Mucosa of stomach (tissue), 1 donor: Measurements from ENCODE around the gene EGLN1.

Source experiments
- H3K27me3 ChIP-seq: one replicate; pipeline ENCODE4 v1.7.0; 2013; ENCODE audit warnings: mild to moderate bottlenecking, low read length; ENCODE audit not compliant: control insufficient read depth, insufficient read depth
- H3K36me3 ChIP-seq: one replicate; pipeline ENCODE4 v1.7.0; 2013; ENCODE audit warnings: low read length; ENCODE audit not compliant: control insufficient read depth, insufficient read depth
- H3K4me1 ChIP-seq: one replicate; pipeline ENCODE4 v1.7.0; 2013; ENCODE audit warnings: mild to moderate bottlenecking, low read length; ENCODE audit not compliant: control insufficient read depth, insufficient read depth
- H3K4me3 ChIP-seq: one replicate; pipeline ENCODE4 v1.7.0; 2013; ENCODE audit warnings: low read length
- H3K9ac ChIP-seq: one replicate; pipeline ENCODE4 v1.7.0; 2013; ENCODE audit warnings: mild to moderate bottlenecking, low read length, moderate library complexity
- H3K9me3 ChIP-seq: one replicate; pipeline ENCODE4 v1.7.0; 2013; ENCODE audit warnings: mild to moderate bottlenecking, low read length, moderate library complexity; ENCODE audit not compliant: control insufficient read depth
- donor health status: Pancreatic carcinoma.

EGLN1 gene

GRCh38 chr1:231348442-231348841 lies 73.6 kb downstream of the EGLN1 start:
- Histone ChIP-seq H3K36me3 (no peaks in the 10 kb centered on the region), H3K4me1 (no peaks in the 10 kb centered on the region), H3K9me3 (no peaks in the 10 kb centered on the region), H3K27me3 (no peaks in the 10 kb centered on the region), H3K4me3 (no peak overlapping the region), H3K9ac (no peak overlapping the region)

DNA sequence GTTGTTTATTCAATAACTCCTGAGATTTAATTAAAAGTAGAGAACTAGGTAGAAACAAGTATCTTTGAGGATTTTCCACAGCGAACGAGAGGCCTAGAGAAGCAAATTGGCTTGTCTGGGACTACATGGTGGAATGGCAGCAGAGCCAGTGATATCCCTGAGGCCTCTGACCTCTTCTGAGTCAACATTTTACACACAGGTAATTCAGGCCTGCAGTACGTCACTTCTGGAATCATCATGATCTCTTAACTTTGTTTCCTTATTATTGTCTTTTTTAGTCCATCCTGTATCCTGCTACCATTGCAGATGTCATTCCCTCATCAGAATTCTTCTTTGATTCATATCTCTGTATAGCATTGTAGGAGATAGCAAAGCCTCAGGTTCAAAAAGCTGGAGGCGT lies 74.1 kb downstream of the EGLN1 start:
- H3K9ac ChIP-seq: no peak overlapping the region
- H3K4me3 ChIP-seq: no peak overlapping the region
- H3K4me1 ChIP-seq: no peaks in the 10 kb centered on the region
- no peaks in the 10 kb centered on the region for H3K9me3 ChIP-seq
- no peaks in the 10 kb centered on the region for H3K36me3 ChIP-seq
- no peaks in the 10 kb centered on the region for H3K27me3 ChIP-seq

GRCh38 chr1:231340328-231341013 lies 81.6 kb downstream of the EGLN1 start:
- Histone ChIP-seq H3K27me3 (no peaks in the 10 kb centered on the region), H3K9ac (no peak overlapping the region), H3K4me1 (peaks cover 15% of the 10 kb centered on the region), H3K4me3 (no peak overlapping the region), H3K36me3 (no peaks in the 10 kb centered on the region), H3K9me3 (no peaks in the 10 kb centered on the region)

GRCh38 chr1:231338270-231339128 lies 83.6 kb downstream of the EGLN1 start, which contains the start of gene SPRTN:
Gene SPRTN (plus strand): TSS chr1:231338293. CDS start chr1:231338384, 91 bp downstream.
- H3K4me3 ChIP-seq: peak within 1 kb of the TSS; percentile 97
- H3K4me1 ChIP-seq: peaks cover 22% of the 10 kb centered on the region
- no peaks in the 10 kb centered on the region for H3K27me3 ChIP-seq
- H3K9ac ChIP-seq: peak within 1 kb of the TSS; percentile 91
- no peaks in the 10 kb centered on the region for H3K9me3 ChIP-seq
- no peaks in the 10 kb centered on the region for H3K36me3 ChIP-seq

GRCh38 chr1:231337472-231338269 lies 84.4 kb downstream of the EGLN1 start, which contains the start of gene EXOC8:
Gene EXOC8 (minus strand): TSS chr1:231337852. CDS start chr1:231337745, 107 bp downstream.
- Histone ChIP-seq H3K4me3 (peak within 1 kb of the TSS; percentile 97), H3K9me3 (no peaks in the 10 kb centered on the region), H3K27me3 (no peaks in the 10 kb centered on the region), H3K4me1 (peaks cover 22% of the 10 kb centered on the region), H3K36me3 (no peaks in the 10 kb centered on the region), H3K9ac (peak within 1 kb of the TSS; percentile 91)

DNA sequence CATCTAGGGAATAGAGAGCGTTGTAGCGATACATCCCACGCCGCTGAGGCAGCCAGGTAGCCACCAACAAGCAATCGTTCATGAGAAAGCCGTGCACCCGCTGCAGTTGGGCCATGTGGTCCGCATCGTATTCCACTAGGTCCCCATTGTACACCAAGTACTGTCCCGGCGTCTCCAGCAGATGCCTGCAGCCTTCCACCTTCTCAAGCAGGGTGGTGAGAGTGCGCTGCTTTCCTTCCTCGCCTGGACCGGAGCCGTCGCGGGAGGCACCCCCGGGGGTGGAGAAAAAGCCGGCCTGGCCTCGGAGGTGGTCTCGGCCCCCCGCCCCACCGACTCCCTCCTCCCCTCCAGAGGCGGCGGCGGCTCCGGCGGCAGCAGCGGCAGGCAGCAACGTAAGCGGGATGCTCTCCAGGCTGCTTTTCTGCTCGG lies 85.0 kb downstream of the EGLN1 start:
- peak overlapping the region; percentile 91 for H3K9ac ChIP-seq
- no peaks in the 10 kb centered on the region for H3K36me3 ChIP-seq
- no peaks in the 10 kb centered on the region for H3K9me3 ChIP-seq
- no peaks in the 10 kb centered on the region for H3K27me3 ChIP-seq
- peaks cover 22% of the 10 kb centered on the region for H3K4me1 ChIP-seq
- H3K4me3 ChIP-seq: peak overlapping the region; percentile 97

- Histone ChIP-seq H3K27me3 (no peaks in the 10 kb centered on the region), H3K4me1 (peaks cover 22% of the 10 kb centered on the region), H3K4me3 (peak overlapping the region; percentile 97), H3K9ac (peak overlapping the region; percentile 91), H3K36me3 (no peaks in the 10 kb centered on the region), H3K9me3 (no peaks in the 10 kb centered on the region)
Measured at GRCh38 chr1:231335663-231336602, 86.2 kb downstream of the EGLN1 start.

DNA sequence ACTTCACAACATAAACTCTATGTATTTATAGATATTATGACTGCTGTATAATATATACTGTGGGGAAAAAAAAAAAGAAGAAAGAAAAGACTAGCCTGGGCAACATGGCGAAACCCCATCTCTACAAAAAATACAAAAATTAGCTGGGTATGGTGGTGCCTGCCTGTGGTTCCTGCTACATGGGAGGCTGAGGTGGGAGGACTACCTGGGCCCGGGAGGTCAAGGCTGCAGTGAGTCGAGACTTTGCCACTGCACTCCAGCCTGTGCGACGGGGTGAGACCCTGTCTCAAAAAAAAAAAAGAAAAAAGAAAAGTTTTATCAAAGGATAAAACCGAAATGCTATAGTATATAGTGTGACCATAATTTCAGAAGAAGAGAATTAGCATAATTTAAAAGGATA lies 87.1 kb downstream of the EGLN1 start:
- Histone ChIP-seq H3K9ac (peak overlapping the region; percentile 1), H3K4me1 (peaks cover 22% of the 10 kb centered on the region), H3K36me3 (no peaks in the 10 kb centered on the region), H3K27me3 (no peaks in the 10 kb centered on the region), H3K4me3 (no peak overlapping the region), H3K9me3 (no peaks in the 10 kb centered on the region)

DNA sequence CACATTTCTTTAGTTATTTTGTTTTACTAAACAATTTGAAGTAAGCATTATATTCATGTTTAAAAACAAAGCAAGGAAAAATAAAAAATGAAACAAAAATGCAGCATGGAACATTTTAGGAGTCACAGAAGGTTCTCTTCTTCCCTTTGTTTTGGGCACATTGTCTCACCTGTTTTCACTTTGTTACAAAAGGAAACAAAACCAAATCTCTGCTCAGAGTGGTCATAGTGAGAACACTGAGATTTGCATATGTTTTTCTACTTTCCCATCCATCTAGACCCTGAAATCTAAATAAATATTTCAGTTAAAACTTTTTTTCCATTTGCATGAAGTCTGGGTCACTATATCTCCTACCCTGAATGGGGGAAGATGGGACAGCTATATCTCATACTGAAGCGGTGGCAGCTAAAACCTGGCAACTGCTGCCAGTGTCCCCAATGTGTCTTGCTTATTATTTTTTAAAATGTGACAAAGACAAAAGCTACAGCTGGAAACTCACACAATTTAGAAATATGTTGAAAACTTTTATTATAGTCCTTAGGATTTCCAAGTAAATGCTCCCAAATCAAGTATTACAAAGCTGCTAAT lies 87.9 kb downstream of the EGLN1 start:
- Histone ChIP-seq H3K27me3 (no peaks in the 10 kb centered on the region), H3K36me3 (no peaks in the 10 kb centered on the region), H3K9me3 (no peaks in the 10 kb centered on the region), H3K9ac (peak overlapping the region; percentile 1), H3K4me3 (no peak overlapping the region), H3K4me1 (peaks cover 18% of the 10 kb centered on the region)

- H3K4me3 ChIP-seq: no peak overlapping the region
- no peaks in the 10 kb centered on the region for H3K27me3 ChIP-seq
- H3K4me1 ChIP-seq: peaks cover 16% of the 10 kb centered on the region
- no peaks in the 10 kb centered on the region for H3K9me3 ChIP-seq
- H3K36me3 ChIP-seq: no peaks in the 10 kb centered on the region
- no peak overlapping the region for H3K9ac ChIP-seq
Measured at GRCh38 chr1:231332761-231333160, 89.3 kb downstream of the EGLN1 start.

GRCh38 chr1:231329483-231329882 lies 92.6 kb downstream of the EGLN1 start:
- Histone ChIP-seq H3K9ac (no peak overlapping the region), H3K4me3 (no peak overlapping the region), H3K27me3 (no peaks in the 10 kb centered on the region), H3K4me1 (peaks cover 2% of the 10 kb centered on the region), H3K36me3 (no peaks in the 10 kb centered on the region), H3K9me3 (no peaks in the 10 kb centered on the region)
